Ovary (tissue), 10 donors: ENCODE data around the gene UBA5. TPM values are rescaled to one million over a fixed set of nuclear protein-coding genes. Genes with fewer than 3 reads are reported as not detected.
"Not testable (repeated sequence)": the region's sequence is repeated elsewhere in the genome, so short reads cannot be mapped to it uniquely, and the experiment has no call there.

ENCODE experiments used
- DNase-seq, 5 donors: peaks; one replicate each; pipeline ENCODE4 v3.0.0-alpha.2; 2019 to 2020
- H3K27ac ChIP-seq, 2 donors: fragments of 200-600 bp; one replicate each; pipeline versions ENCODE4 v1.5.1 to v1.8.0; 2019 to 2022
- H3K27me3 ChIP-seq: fragments of 200-600 bp; one replicate; pipeline ENCODE4 v1.8.0; 2022
- H3K36me3 ChIP-seq: fragments of 200-600 bp; sonication (generic); one replicate; pipeline ENCODE4 v1.5.1; 2019
- H3K4me1 ChIP-seq: one replicate; pipeline ENCODE4 v1.8.1; 2013; ENCODE audit warnings: mild to moderate bottlenecking, moderate library complexity; ENCODE audit not compliant: insufficient read depth
- H3K4me3 ChIP-seq: fragments of 200-600 bp; sonication (generic); one replicate; pipeline ENCODE4 v1.5.1; 2017
- H3K9me3 ChIP-seq, 2 donors: fragments of 200-600 bp in 1 of 2; sonication (generic) in 1 of 2; one replicate each; pipeline versions ENCODE4 v1.5.1 to v1.8.1; 2013 to 2019; ENCODE audit warnings: mild to moderate bottlenecking in 1 of 2, moderate library complexity in 1 of 2
- EP300 ChIP-seq: sonication (generic); formaldehyde crosslinking; IDR thresholded peaks from one replicate; pipeline ENCODE4 v1.6.1; 2017; ENCODE audit warnings: antibody characterized with exemption
- POLR2A ChIP-seq: fragments of 450-650 bp; IDR thresholded peaks from one replicate; pipeline ENCODE4 v1.6.1; 2017; ENCODE audit warnings: antibody characterized with exemption, mild to moderate bottlenecking, moderate library complexity
- WGBS, 3 donors: extraction: QIAGEN DNeasy Blood & Tissue Kit in 1 of 3; methylation state at CpG; one replicate each; pipeline versions ENCODE4 v1.1.5 to v1.1.7; 2013 to 2017; 5-methylcytosine and 5-hydroxymethylcytosine counted together
- intact Hi-C, 4 donors: fragments of 100-400 bp; cut with DNase I; formaldehyde crosslinking; loops; one replicate each; pipeline versions ENCODE4 v1.11.0 to v1.15.1; 2022 to 2023
- long read RNA-seq, 3 donors: library from polyadenylated mRNA in 2 of 3; unstranded in 2 of 3; transcript quantifications; one replicate each; pipeline ENCODE4 v2.0.0 and lab custom pipeline, GENCODE V29; 2021 to 2026
- polyA plus RNA-seq, 2 donors: library from polyadenylated mRNA; stranded (reverse); fragments of 200-250 nt in 1 of 2; fragments of 350-450 nt in 1 of 2; fragmentation: Illumina TruSeq in 1 of 2; extraction: RNeasy Lipid Tissue Mini Kit (QIAGEN cat#74804) in 1 of 2; gene quantifications; one replicate each; pipeline ENCODE4 v1.2.3, GENCODE V29; 2013 to 2014
- total RNA-seq, 7 donors: library from RNA; depleted of rRNA in 2 of 7; stranded (reverse); fragments of >200 nt in 2 of 7; fragmentation: NEBNext Ultra II Directional in 3 of 7; extraction: Animal tissue kit (Norgen Biotek cat#: 25700) in 3 of 7; gene quantifications; one replicate each; pipeline versions ENCODE4 v1.1.0 to v1.2.4, GENCODE V29; 2016 to 2023
- TF ChIP-seq, protein P1 (sequence below), 3 donors: fragments of 450-650 bp in 2 of 3; fragments of 200-600 bp in 1 of 3; IDR thresholded peaks; one replicate each; pipeline versions ENCODE4 v1.5.1 to v1.8.0; 2016 to 2022; ENCODE audit warnings: antibody characterized with exemption in 3 of 3, mild to moderate bottlenecking in 1 of 3
- donor health status: DM: no; HTN: no; CAD: no; lungs with moderate emphysema.
- donor health status: DM: no; HTN: no; CAD: no.
- donor health status: Bipolar disorder and iron deficiency.
- donor health status: DM: yes; HTN: yes; CAD: no.
- donor health status: DM: no; HTN: no; CAD: no.
- donor health status: DM: yes; HTN: yes; CAD: no.

Gene UBA5
- total RNA-seq (10 to 100 TPM; 26.5 to 40.6 (median 31.7) TPM), polyA plus RNA-seq (10 to 100 TPM; 15.6 to 27.6 TPM)
- long read RNA-seq, donor 1, transcript UBA5-202 (12 exons, 3,705 nt), result major isoform, 125 of 156 reads
- long read RNA-seq, donor 1, partial matches to known transcripts, result 15 of 156 reads
- long read RNA-seq, donor 1, other reads (novel, unspliced or antisense), result 12 of 156 reads
- long read RNA-seq, donor 2, transcript UBA5-202 (12 exons, 3,705 nt), result major isoform, 12 of 39 reads
- long read RNA-seq, donor 2, partial matches to known transcripts, result 24 of 39 reads
- long read RNA-seq, donor 2, other reads (novel, unspliced or antisense), result 0 of 39 reads
- long read RNA-seq, donor 3, transcript UBA5-202 (12 exons, 3,705 nt), result major isoform, 42 of 51 reads
- long read RNA-seq, donor 3, partial matches to known transcripts, result 2 of 51 reads
- long read RNA-seq, donor 3, other reads (novel, unspliced or antisense), result 6 of 51 reads

DNA sequence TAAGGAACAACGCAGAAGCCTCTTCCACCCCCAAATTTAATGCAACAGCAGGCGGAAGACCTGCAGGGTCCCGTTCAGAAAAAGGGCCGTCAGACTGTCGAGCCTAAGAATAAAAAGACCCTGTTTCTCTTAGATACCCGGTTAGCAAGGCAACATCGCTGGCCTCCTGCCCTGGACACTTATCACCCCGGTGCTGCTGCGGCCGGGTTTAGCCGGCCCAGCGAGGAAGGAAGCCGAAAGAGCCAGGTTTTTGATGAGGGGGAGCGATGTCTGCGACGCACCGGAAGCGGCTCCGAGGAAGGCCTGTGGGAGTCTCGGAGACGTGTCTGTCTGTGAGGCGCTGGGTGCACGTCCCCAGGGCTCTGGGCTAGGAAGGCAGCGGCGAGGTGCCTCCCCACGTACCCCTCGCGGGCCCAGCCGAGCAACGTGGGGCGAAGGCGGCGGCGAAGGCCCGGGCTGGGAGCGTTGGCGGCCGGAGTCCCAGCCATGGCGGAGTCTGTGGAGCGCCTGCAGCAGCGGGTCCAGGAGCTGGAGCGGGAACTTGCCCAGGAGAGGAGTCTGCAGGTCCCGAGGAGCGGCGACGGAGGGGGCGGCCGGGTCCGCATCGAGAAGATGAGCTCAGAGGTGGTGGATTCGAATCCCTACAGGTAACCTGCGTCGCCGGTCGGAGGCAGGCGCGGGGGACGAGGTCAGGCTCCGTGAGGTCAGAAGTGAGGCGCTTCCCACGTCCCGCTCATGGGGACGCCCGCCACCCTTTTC lies at the start of gene UBA5:
Gene UBA5, plus strand, starts transcription at position 278 of the 759 bp plus-strand sequence. Its CDS starts 209 bp downstream, at position 487.
- Histone ChIP-seq H3K4me3 (peak within 1 kb of the TSS; percentile 86), H3K27me3 (no peaks in the 10 kb centered on the region), H3K27ac (peak within 1 kb of the TSS; percentile 83 to 87), H3K9me3 (no peaks in the 10 kb centered on the region), H3K36me3 (no peaks in the 10 kb centered on the region), H3K4me1 (peaks cover 2% of the 10 kb centered on the region)
- peak; percentile 64 to 81 (median 76) for DNase-seq
- no peak for TF ChIP-seq POLR2A
- TF ChIP-seq, protein P1, sequence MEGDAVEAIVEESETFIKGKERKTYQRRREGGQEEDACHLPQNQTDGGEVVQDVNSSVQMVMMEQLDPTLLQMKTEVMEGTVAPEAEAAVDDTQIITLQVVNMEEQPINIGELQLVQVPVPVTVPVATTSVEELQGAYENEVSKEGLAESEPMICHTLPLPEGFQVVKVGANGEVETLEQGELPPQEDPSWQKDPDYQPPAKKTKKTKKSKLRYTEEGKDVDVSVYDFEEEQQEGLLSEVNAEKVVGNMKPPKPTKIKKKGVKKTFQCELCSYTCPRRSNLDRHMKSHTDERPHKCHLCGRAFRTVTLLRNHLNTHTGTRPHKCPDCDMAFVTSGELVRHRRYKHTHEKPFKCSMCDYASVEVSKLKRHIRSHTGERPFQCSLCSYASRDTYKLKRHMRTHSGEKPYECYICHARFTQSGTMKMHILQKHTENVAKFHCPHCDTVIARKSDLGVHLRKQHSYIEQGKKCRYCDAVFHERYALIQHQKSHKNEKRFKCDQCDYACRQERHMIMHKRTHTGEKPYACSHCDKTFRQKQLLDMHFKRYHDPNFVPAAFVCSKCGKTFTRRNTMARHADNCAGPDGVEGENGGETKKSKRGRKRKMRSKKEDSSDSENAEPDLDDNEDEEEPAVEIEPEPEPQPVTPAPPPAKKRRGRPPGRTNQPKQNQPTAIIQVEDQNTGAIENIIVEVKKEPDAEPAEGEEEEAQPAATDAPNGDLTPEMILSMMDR (IDR thresholded peaks at IDR 0.05), result no peak
- TF ChIP-seq EP300, result no peak
- 0 to 2% (median 1%) methylated on average over 54 to 64 of the region's 64 CpGs for WGBS, 3 donors
- intact Hi-C loops, result no loop called here

DNA sequence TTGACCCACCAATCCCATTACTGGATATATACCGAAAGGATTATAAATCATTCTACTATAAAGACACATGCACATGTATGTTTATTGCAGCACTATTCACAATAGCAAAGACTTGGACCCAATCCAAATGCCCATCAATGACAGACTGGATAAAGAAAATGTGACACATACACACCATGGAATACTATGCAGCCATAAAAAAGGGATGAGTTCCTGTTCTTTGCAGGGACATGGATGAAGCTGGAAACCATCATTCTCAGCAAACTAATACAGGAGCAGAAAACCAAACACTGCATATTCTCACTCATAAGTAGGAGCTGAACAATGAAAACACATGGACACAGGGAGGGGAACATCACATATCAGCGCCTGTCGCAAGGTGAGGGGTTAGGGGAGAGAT lies 44.8 kb upstream of the UBA5 start:
- H3K9me3 ChIP-seq, H3K27me3 ChIP-seq, H3K27ac ChIP-seq, intact Hi-C loops, H3K4me3 ChIP-seq, DNase-seq, H3K36me3 ChIP-seq, H3K4me1 ChIP-seq: not testable (repeated sequence)
- 97 to 99% (median 99%) methylated on average over 3 of the region's 3 CpGs for WGBS, 3 donors

DNA sequence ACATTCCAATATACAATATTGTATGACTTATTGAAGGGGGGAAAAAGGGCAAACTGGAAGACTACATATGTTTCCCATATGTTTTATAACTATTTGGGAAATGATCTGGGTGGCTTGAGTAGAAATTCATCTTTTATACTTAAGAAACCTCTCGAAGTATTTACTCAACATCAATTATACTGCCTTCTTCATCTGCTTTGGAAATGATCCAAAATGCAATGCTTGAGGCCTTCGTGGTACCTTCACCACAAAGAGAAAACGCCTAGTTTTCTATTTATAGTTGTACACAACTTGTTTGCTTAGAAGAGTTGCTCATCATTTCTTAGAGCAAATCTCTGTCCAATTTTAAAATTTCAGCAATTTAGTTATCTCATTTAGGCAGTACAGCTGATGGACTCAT lies 44.2 kb upstream of the UBA5 start:
- 71 to 74% (median 72%) methylated on average over 3 of the region's 3 CpGs for WGBS, 3 donors
- Histone ChIP-seq H3K36me3 (no peaks in the 10 kb centered on the region), H3K27me3 (no peaks in the 10 kb centered on the region), H3K9me3 (no peaks in the 10 kb centered on the region), H3K4me1 (no peaks in the 10 kb centered on the region), H3K27ac (no peak overlapping the region), H3K4me3 (no peak overlapping the region)
- DNase-seq, result no peak
- intact Hi-C loops, result no loop called here
- TF ChIP-seq, protein P1 (IDR thresholded peaks at IDR 0.05), result no peak
- TF ChIP-seq POLR2A (no peak), EP300 (no peak)

DNA sequence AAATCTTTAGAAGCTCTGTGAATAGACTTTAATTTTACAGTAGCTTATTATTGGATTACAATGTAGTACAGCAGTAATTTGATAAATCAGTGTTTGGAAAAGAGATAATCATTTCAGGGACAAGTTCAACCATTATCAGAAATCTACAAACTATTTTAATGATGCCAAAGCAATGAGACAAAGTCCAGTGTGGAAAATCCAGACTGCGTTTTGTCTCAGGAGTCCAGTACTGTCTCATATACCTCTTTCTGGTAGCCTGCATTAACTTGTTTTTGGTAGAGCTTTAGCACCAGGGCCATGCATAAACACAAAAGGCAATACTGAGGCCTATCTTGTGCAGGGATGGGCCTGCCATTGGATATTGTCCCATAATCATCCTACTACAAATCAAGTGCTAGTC lies 43.3 kb upstream of the UBA5 start:
- Histone ChIP-seq H3K27me3 (no peaks in the 10 kb centered on the region), H3K4me3 (no peak overlapping the region), H3K27ac (no peak overlapping the region), H3K4me1 (no peaks in the 10 kb centered on the region), H3K9me3 (no peaks in the 10 kb centered on the region), H3K36me3 (no peaks in the 10 kb centered on the region)
- no peak for DNase-seq
- WGBS, 3 donors, result 93 to 99% (median 94%) methylated on average over 1 of the region's 1 CpG
- TF ChIP-seq, protein P1 (IDR thresholded peaks at IDR 0.05), result no peak
- TF ChIP-seq EP300 (no peak), POLR2A (no peak)
- intact Hi-C loops, result no loop called here

DNA sequence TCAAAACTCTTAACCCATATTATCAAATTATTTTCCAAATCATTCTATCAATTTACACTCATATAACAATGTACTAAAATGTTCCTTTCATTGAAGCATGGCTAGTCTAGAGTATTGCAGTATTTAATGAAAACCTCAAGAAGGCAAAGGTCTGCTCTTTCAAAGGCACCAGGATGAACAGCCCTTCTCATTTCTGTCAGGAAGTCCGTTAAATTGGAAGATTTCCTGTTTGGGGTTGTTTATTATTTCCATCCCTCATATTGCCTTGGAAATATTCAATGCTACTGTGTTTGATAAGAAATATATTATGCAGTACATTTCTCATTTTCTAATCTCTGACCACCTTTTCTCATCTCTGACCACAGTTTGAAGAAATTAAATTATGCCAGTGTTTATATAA lies 38.0 kb upstream of the UBA5 start:
- WGBS, 3 donors, result 48 to 67% (median 51%) methylated on average over 1 of the region's 1 CpG
- intact Hi-C loops, result no loop called here
- TF ChIP-seq, protein P1 (IDR thresholded peaks at IDR 0.05), result no peak
- TF ChIP-seq POLR2A, result no peak
- no peak for TF ChIP-seq EP300
- Histone ChIP-seq H3K9me3 (no peaks in the 10 kb centered on the region), H3K4me3 (no peak overlapping the region), H3K36me3 (no peaks in the 10 kb centered on the region), H3K27me3 (no peaks in the 10 kb centered on the region), H3K27ac (no peak overlapping the region), H3K4me1 (no peaks in the 10 kb centered on the region)
- DNase-seq, result no peak
